HG02571 (cell line): ENCODE results near the gene TMEM127.

Experiments used
- ATAC-seq: cut with Tn5 transposase; IDR thresholded peaks from one replicate; pipeline ENCODE4 v1.9.1; 2021; ENCODE audit warnings: mild to moderate bottlenecking, moderate library complexity; ENCODE audit not compliant: unreplicated experiment

Gene TMEM127

DNA sequence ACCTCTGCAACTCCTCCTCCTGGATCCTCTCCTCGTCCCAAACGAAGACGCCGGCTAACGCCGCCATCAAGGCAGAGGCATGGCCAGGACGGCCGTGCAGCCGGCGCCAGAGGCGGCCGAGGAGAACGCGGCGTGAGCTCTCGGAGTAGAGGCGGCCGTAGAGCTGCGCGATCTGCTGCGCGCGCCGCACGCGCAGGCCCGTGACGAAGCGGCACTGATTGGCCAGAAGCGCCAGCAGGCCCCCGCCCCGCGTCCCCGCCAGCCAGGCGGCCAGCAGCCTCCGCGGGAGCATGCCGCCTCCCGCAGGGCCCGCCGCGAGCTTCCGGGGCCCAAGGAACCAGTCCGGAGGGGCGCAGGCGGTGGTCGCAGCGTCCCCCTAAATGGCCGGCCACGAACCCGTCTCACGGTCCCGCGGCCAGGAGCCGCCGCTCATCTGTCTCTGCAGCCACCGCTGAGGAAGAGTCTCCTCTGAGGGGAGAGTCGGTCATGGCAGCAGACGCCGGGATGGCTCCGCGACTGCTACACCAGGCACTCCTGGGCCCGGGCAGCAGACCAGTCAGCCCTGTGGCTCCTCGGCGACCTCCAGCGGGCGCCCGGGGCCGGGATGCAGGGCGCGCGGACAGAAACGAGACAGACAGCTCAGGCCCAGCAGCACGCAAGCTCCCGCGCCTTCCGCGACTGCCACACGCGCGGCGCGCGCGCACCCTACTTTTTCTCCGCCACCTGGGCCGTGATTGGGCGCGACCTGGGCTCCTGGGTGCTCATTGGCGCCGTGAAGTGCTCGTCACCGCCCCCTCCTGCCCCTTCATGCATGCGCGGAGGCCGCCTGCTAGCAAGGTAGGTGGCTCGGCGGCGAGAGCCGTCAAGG is 57.4 kb downstream of the TMEM127 start, which contains the start of gene STARD7:
TSS of gene STARD7 (minus strand) at position 685 of the 868 bp plus-strand sequence. CDS start at position 292, 393 bp downstream.
- ATAC-seq, result peak; percentile 82

DNA sequence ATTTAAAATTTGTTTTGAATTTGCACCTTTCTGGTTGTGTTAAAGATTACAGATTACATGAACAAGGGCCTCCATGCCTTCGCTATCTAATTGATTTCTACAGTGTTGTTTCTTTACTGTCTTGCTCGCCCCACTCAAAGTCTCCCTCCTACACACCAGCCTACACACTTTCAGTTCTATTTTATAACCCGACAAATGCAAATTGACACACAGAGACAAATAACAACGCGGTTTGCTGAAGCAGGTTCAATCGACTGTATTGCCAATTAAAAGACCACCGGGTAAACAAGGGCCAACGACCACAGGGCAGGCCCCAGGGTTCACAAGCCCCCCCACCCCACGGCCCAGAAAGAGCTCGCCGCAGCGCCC is 58.0 kb downstream of the TMEM127 start:
- peak; percentile 24 for ATAC-seq

DNA sequence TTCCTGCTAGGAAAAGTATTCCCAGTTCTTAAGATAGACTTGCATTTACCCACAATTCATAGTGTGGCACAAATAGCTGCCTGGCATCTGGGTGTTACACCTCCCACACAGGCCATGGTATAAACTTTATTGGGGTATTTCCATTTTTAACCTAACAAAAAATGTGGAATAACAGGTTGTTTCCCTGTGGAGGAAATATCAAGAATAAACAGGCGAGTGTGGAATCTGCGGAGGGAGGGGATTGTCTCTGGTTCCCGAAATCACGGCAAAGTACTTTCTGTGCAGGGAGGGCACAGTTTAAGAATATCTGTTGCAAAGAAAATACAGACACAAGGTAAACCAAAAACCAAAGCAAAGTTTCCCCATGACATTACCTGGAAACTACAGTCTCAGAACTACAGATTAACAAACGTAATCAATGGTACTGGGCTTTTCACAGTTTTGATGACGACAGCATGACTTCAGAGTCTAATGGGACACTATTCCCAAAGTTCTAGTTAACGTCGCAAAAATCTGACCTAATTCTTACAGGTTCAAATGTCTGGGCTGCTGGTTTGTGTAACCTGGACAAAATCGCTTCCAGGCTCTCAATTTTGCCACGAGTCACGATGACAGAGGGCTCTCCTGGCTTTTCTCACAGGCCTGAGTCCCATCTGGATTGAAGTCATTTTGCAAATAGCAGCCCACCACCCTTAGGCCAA is 58.6 kb downstream of the TMEM127 start:
- ATAC-seq, result no peak

DNA sequence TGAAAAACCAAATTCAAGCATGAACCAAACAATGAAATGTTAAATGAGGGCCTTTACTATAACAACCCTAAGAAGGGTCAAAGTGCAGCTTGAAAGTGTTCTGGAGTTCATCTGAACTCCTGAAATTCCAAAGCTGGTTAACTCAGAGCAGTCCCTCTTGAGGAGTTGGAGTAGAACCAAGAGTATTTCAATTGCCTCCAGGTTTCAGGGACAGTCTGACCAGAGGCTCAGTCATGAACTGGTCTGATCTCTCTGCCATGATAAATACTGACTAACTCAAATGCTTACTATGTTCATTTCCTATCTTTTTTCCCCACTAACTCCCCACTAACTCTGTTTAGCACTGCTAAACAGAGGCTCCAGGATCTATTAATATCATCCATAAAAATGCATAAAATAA is 59.9 kb downstream of the TMEM127 start:
- ATAC-seq, result no peak

DNA sequence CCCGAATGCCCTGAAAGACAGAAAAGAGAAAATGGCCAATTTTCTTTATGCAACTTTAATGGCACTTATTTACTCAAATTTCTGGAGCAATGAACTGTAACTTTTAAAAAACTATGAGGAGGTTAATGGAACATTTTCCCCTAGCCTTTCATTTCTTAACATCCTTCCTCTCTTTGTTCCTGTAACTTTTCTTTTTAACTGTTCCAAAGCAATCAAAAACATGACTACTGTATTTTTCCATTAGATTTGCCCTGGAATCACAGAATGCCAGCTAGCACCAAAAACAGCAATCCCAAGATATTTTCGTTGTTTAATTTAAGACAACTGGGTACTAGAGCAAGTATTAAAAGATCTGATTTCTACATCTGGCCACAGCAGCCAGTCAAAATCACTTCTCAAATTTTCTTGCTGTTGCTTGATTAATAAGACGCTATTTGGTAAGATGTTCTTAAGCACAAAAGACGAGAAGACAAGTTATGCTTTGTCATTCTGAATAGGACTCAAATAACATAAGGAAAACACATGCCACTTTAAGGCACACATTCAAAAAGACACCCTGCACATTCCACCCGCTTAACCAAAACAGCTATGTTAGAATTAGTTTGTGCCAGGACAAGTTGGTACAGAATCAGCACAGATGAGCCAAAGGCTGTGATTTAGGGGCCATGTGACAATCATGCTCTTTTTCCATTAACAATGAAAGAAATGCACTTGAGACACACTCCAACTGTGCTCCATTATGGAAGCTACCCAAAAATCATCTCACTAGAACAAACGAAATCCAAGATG is 60.8 kb downstream of the TMEM127 start:
- ATAC-seq, result no peak

DNA sequence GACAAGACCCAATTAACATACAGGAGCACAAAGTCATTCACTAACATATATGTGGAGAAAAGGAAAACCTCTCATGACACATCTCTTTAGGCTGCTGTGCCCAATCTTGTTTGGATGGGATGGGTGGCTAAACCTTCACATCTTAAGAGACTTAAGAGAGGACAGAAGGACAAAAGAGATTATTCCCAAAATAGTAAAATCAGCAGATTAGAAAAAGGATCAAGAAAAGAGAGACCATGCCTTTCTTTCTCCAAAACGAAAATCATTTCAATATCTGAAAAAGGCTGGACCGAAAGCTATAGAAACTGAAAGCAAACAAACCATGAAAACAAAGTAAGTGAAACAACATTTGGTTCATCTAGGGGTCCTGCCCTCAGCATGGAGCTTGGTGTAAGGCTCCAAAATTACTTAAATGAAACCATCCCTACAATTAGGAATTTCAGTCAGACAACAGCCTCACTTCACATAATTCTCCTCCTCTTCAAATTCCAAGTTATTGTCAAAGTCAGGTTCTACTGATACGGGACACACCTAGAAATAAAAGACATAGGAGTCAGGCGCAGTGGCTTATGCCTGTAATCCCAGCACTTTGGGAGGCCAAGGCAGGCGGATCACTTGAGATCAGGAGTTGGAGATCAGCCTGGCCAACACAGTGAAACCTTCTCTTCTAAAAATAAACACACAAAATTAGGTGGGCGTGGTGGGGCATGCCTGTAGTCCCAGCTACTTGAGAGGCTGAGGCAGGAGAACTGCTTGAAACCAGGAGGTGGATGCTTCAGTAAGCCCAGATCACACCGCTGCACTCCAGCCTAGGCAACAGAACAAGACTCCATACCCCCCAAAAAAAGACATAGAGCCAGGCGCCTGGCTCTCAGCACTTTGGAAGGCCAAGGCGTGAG is 62.4 kb downstream of the TMEM127 start:
- ATAC-seq, result no peak

DNA sequence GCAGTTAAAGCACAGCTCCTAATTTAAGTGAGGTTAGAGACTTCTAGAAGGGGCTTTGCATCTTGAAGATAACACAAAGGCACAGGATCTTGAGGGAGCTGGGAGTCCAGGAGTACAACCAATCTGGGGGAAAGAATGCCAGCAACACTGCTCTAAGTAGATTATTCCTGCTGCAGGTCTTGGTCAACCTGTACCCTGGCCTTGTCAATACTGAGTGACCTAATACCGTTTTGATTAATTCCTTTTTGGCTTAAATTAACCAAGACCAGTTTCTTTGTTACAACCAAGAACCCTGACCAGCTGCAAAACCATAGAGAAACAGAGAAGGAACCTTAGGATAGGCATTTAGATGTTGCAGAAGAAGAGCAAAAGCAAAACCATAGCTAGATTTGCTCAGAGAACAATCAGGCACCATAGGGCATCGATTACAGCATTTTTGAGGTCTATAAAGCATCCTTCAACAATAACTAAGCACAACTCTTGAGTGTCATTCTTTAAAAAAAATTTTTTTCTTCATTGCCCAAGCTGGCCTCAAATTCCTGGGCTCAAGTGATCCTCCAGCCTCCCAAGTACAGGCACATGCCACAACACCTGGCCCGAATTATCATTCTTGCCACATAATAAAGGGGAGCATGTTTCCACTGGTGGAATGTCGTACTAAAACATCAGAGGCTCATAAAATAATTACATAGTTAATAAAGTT is 63.5 kb downstream of the TMEM127 start:
- no peak for ATAC-seq

DNA sequence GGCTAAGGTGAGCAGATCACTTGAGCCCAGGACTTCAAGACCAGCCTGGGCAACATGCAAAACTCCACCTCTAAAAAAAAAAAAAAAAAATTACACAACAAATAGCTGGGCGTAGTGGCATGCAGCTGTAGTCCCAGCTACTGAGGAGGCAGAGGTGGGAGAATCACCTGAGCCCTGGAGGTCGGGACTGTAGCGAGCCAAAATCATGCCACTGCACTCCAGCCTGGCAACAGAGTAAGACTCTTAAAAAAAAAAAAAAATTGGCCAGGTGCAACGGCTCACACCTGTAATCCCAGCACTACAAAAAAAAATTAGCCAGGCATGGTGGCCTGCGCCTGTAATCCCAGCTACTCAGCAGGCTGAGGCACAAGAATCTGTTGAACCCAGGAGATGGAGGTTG is 64.5 kb downstream of the TMEM127 start:
- no peak for ATAC-seq

DNA sequence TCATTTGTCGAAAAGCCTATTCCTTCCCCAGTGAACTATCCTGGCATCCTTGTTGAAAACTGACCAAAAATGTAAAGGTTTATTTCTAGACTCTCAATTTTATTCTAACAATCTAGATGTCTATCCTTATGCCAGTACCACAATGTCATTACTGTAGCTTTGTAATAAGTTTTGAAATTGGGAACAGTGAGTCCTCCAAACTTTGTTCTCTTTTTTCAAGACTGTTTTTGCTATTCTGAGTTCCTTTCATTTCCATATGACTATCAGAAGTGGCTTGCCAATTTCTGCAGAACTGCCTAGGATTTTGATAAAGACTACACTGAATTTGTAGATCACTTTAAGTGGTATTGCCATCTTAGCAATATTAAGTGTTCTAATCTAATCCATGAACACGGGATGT is 66.9 kb downstream of the TMEM127 start:
- ATAC-seq, result no peak
